HG03159 (cell line): ENCODE results near the gene RSRC2.
"Not testable (repeated sequence)": the region's sequence is repeated elsewhere in the genome, so short reads cannot be mapped to it uniquely, and the experiment has no call there.

Experiments
- ATAC-seq: cut with Tn5 transposase; IDR thresholded peaks from one replicate; pipeline ENCODE4 v1.9.1; 2021; ENCODE audit warnings: mild to moderate bottlenecking, moderate library complexity; ENCODE audit not compliant: unreplicated experiment

Gene RSRC2

DNA sequence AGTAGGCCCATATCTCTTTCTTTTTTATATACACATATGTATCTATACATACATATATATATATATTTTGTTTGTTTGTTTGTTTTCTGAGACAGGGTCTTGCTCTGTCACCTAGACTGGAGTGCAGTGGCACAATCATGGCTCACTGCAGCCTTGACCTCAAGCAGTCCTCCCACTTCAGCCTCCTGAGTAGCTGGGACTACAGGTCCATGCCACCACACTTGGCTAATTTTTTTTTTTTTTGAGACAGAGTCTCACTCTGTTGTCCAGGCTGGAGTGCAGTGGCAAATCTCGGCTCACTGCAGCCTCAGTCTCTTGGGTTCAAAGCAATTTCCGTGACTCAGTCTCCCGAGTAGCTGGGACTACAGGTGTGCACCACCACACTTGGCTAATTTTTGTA is 38.9 kb downstream of the RSRC2 start:
- not testable (repeated sequence) for ATAC-seq

DNA sequence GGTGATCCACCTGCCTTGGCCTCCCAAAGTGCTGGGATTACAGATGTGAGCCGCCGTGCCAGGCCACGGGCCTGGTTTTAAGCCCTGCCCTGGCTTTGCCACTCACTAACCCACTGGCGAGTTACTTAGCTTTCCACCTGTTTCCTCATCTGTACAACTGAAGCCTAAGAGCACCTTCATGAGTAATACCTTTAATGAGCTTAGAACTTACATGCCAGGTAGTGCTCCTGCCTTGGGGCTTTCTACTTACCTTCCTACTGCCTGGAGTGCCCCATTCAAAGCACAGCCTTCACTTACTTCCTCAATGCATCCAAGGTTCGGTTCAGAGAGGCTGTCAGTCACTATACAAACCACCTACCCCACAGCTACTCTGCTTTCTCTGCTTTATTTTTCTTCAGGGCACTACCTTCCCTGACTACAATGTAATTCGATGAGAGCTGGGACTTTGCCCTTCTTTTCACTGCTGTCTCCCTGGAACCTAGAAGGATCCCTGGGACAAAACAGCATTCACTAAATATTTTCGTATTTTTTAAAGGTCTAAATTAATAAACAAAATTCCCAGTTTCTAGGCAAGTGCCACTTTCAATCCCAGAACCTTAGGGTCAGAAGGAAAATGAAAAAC is 39.8 kb downstream of the RSRC2 start:
- no peak for ATAC-seq

DNA sequence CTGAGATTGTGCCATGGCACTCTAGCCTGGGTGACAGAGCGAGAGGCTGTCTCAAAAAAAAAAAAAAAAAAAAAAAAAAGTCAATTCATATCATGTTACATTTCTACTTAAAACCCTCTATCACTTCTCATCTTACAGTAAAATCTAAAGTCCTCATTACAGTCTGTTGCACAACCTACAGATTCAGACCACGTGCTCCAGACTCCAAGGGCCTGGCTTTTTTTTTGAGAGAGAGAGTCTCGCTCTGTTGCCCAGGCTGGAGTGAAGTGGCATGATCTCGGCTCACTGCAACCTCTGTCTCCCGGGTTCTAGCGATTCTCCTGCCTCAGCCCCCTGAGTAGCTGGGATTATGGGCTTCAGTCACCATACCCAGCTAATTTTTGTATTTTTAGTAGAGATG is 40.4 kb downstream of the RSRC2 start:
- not testable (repeated sequence) for ATAC-seq

DNA sequence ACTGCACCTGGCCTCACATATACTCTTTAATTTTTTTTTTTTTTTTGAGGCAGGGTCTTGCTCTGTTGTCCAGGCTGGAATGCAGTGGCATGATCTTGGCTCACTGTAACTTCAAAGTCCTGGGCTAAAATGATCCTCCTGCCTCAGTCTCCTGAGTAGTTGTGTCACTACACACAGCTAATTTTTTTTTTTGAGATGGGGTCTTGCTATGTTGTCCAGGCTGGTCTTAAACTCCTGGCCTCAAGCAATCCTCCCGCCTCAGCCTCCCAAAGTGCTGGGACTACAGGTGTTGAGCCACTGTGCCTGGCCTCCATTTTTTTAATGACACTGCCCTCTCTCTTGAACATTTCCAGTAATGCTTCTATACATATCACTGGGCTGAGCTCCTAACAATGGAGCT is 42.4 kb downstream of the RSRC2 start:
- not testable (repeated sequence) for ATAC-seq

- no peak for ATAC-seq
Observed at GRCh38 chr12:122483969-122484368, 42.8 kb downstream of the RSRC2 start.

GRCh38 chr12:122481861-122482260 is 44.9 kb downstream of the RSRC2 start:
- ATAC-seq: no peak

DNA sequence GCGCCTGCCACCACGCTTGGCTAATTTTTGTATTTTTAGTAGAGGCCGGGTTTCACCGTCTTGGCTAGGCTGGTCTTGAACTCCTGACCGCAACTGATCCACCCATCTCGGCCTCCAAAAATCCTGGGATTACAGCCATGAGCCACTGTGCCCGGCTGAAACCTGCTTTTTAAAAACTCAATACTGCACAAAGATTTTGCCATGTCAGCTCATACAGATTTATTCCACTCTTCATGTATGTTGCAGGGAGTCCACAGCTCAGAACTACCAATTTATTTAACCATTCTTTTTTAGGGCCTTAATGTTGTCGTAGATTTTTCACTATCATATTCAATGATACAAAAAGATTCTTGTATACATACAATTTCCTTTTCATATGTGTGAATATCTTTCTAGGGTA is 46.0 kb downstream of the RSRC2 start:
- no peak for ATAC-seq

- ATAC-seq: no peak
Observed at GRCh38 chr12:122474324-122474716, 52.4 kb downstream of the RSRC2 start.

- ATAC-seq: no peak
Observed at GRCh38 chr12:122473543-122474323, 53.0 kb downstream of the RSRC2 start.

- ATAC-seq: no peak
Observed at GRCh38 chr12:122471324-122472226, 55.2 kb downstream of the RSRC2 start.

DNA sequence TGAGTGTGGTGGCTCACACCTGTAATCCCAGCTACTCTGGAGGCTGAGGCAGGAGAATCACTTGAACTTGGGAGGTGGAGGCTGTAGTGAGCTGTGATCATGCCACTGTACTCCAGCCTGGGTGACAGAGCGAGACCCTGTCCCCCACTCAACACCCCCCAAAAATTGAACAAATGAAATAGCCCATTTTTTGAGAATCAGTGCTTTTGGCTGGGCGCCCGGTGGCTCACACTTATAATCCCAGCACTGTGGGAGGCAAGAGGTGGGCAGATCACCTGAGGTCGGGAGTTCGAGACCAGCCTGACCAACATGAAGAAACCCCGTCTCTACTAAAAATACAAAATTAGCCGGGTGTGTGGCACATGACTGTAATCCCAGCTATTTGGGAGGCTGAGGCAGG is 56.2 kb downstream of the RSRC2 start:
- not testable (repeated sequence) for ATAC-seq

DNA sequence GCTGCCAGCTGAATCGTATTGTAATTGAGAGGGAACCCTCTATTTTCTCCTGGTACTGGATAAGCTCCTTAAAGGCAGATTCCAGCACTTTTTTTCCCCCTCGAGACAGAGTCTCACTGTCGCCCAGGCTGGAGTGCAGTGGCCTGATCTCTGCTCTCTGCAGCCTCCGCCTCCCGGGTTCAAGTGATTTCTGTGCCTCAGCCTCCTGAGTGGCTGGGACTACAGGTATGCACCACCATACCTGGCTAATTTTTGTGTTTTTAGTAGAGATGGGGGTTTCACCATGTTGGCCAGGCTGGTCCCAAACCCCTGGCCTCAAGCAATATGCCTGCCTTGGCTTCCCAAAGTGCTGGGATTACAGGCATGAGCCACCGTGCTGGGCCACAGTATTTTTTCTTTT is 56.9 kb downstream of the RSRC2 start:
- not testable (repeated sequence) for ATAC-seq

DNA sequence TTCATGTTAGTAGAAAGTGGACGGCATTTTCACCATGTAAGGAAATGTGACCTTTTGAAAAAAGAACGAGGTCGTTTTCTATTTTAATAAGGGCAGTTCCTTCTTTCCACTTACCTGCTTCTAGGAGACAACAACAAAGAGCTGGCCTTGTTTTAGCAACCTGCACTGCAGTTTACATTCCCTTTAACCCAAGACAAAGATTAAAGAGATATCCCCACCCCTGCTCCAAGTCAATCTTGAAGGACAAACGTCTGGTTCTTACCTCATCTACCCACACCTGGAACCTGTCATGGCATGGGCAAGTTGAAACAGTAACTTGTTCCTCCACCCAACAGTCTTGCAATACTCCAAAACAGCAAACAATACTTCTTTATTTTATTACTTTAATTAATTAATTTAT is 58.8 kb downstream of the RSRC2 start:
- ATAC-seq: no peak

DNA sequence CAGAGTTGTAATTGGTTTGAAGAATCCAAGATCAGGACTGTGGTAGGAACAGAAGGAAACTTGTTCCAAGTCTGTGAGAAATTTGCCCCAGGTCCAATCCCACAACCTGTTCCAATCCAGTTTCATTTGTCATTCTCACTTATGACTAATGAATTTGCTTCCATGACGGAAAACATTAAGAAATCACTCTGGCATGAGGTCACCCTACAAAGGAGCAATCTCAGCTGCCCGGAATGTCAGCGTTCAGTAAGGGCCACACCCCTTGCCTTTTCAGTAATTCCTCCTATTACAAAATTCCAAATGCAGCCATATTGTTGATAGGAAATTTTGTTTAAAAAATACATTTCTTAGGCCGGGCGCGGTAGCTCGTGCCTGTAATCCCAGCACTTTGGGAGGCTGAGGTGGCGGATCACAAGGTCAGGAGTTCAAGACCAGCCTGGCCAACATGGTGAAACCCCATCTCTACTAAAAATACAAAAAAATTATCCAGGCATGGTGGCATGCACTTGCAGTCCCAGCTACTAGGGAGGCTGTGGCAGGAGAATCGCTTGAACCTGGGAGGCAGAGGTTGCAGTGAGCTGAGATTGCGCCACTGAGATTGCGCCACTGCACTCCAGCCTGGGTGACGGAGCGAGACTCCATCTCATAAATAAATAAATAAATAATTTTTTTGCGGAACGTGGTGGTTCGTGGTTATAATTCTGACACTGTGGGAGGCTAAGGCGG is 62.3 kb downstream of the RSRC2 start:
- ATAC-seq: not testable (repeated sequence)

GRCh38 chr12:122460641-122461040 is 66.1 kb downstream of the RSRC2 start:
- no peak for ATAC-seq

- ATAC-seq: no peak
Observed at GRCh38 chr12:122460061-122460460, 66.7 kb downstream of the RSRC2 start.

GRCh38 chr12:122459211-122459610 is 67.5 kb downstream of the RSRC2 start:
- no peak for ATAC-seq

DNA sequence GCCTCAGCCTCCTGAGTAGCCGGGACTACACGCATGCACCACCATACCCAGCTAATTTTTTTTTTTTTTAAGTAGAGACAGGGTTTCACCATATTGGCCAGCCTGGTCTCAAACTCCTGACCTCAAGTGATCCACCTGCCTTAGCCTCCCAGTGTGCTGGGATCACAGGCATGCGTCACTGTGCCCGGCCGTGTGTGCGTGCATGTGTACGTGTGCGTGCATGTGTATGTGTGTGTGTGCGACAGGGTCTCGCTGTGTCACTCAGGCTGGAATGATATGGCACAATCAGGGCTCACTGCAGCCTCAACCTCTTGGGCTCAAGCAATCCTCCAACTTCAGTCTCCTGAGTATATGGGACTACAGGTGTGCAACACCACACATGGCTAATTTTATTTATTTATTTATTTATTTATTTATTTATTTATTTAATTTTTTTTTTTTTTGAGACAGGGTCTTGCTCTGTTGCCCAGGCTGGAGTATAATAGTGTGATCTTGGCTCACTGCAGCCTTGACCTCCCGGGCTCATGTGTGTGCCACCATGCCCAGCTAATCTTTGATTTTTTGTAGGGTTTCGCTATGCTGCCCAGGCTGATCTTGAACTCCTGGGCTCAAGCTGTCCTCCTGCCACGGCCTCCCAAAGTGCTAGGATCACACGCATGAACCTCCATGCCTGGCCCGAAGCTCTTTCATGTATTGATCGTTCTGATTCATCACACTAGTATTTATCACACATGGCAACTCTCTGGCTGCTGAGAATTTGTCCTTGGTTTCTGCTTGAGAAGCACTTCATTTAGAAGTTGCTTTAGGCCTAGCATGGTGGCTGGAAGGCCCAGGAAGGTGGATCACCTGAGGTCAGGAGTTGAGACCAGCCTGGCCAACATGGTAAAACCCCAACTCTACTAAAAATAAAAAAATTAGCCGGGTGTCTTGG is 68.4 kb downstream of the RSRC2 start:
- no peak for ATAC-seq

- no peak for ATAC-seq
Observed at GRCh38 chr12:122457627-122458026, 69.1 kb downstream of the RSRC2 start.

GRCh38 chr12:122454739-122455138 is 72.0 kb downstream of the RSRC2 start:
- ATAC-seq: no peak
